ENCODE data around the gene SLC19A1. TPM values are rescaled to one million over a fixed set of nuclear protein-coding genes. Genes with fewer than 3 reads are reported as not detected.

SLC19A1 gene
- total RNA-seq, 2 donors from 2014 or later = 23.3 to 110 TPM

GRCh38 chr21:45559216-45560105 lies 17.2 kb upstream of the SLC19A1 start:
- DNase-seq (ENCODE audit: low spot score) (peak; percentile 46), ATAC-seq (no peak)
- H3K4me1 Mint-ChIP-seq (ENCODE audit: low read depth in 2 of 2) = peaks cover 4 to 5% of the 10 kb centered on the region in 2 donors
- no peaks in the 10 kb centered on the region for H3K9me3 Mint-ChIP-seq
- no peaks in the 10 kb centered on the region for H3K36me3 Mint-ChIP-seq
- no peak overlapping the region for H3K27ac Mint-ChIP-seq
- H3K4me3 Mint-ChIP-seq = no peak overlapping the region
- H3K27me3 Mint-ChIP-seq = peaks cover 18 to 28% of the 10 kb centered on the region in 2 donors

GRCh38 chr21:45558044-45558721 lies 15.9 kb upstream of the SLC19A1 start:
- Mint-ChIP-seq H3K27ac (no peak overlapping the region), H3K27me3 (peaks cover 12 to 22% of the 10 kb centered on the region in 2 donors), H3K36me3 (no peaks in the 10 kb centered on the region), H3K9me3 (no peaks in the 10 kb centered on the region), H3K4me1 (ENCODE audit: low read depth in 2 of 2) (peaks cover 5 to 7% of the 10 kb centered on the region in 2 donors), H3K4me3 (no peak overlapping the region)
- DNase-seq (ENCODE audit: low spot score) = peak; percentile 61
- no peak for ATAC-seq

GRCh38 chr21:45557616-45558043 lies 15.4 kb upstream of the SLC19A1 start:
- ATAC-seq = no peak
- Mint-ChIP-seq H3K36me3 (no peaks in the 10 kb centered on the region), H3K27ac (no peak overlapping the region), H3K4me1 (ENCODE audit: low read depth in 2 of 2) (peaks cover 5 to 7% of the 10 kb centered on the region in 2 donors), H3K27me3 (peaks cover 7 to 16% of the 10 kb centered on the region in 2 donors), H3K9me3 (no peaks in the 10 kb centered on the region), H3K4me3 (no peak overlapping the region)
- DNase-seq (ENCODE audit: low spot score) = peak; percentile 60

- Mint-ChIP-seq H3K27me3 (peaks cover under 1 to 10% of the 10 kb centered on the region in 2 donors), H3K36me3 (no peaks in the 10 kb centered on the region), H3K4me3 (no peak overlapping the region), H3K27ac (no peak overlapping the region), H3K4me1 (ENCODE audit: low read depth in 2 of 2) (peaks cover 5 to 8% of the 10 kb centered on the region in 2 donors), H3K9me3 (no peaks in the 10 kb centered on the region)
- ATAC-seq (no peak), DNase-seq (ENCODE audit: low spot score) (peak; percentile 58)
Observed at GRCh38 chr21:45556645-45557615, 14.7 kb upstream of the SLC19A1 start.

- Mint-ChIP-seq H3K4me3 (no peak overlapping the region), H3K9me3 (no peaks in the 10 kb centered on the region), H3K4me1 (ENCODE audit: low read depth in 2 of 2) (peaks cover 11 to 15% of the 10 kb centered on the region in 2 donors), H3K36me3 (no peaks in the 10 kb centered on the region), H3K27me3 (peaks cover 0 to 10% of the 10 kb centered on the region in 2 donors), H3K27ac (no peak overlapping the region)
- ATAC-seq (no peak), DNase-seq (ENCODE audit: low spot score) (no peak)
Observed at GRCh38 chr21:45556302-45556644, 14.0 kb upstream of the SLC19A1 start.

GRCh38 chr21:45555557-45556301 lies 13.5 kb upstream of the SLC19A1 start:
- DNase-seq (ENCODE audit: low spot score) (peak; percentile 73), ATAC-seq (peak; percentile 51 to 79)
- H3K36me3 Mint-ChIP-seq = no peaks in the 10 kb centered on the region
- no peak overlapping the region for H3K27ac Mint-ChIP-seq
- peak overlapping the region; percentile 34 for H3K4me3 Mint-ChIP-seq
- no peaks in the 10 kb centered on the region for H3K9me3 Mint-ChIP-seq
- H3K4me1 Mint-ChIP-seq (ENCODE audit: low read depth in 2 of 2) = peaks cover 16 to 20% of the 10 kb centered on the region in 2 donors
- peaks cover 0 to 7% of the 10 kb centered on the region in 2 donors for H3K27me3 Mint-ChIP-seq

GRCh38 chr21:45555251-45555556 lies 13.0 kb upstream of the SLC19A1 start:
- H3K4me3 Mint-ChIP-seq = no peak overlapping the region
- no peaks in the 10 kb centered on the region for H3K9me3 Mint-ChIP-seq
- H3K27me3 Mint-ChIP-seq = peaks cover 0 to 2% of the 10 kb centered on the region in 2 donors
- ATAC-seq (no peak), DNase-seq (ENCODE audit: low spot score) (no peak)
- no peaks in the 10 kb centered on the region for H3K36me3 Mint-ChIP-seq
- no peak overlapping the region for H3K27ac Mint-ChIP-seq
- H3K4me1 Mint-ChIP-seq (ENCODE audit: low read depth in 2 of 2) = peaks cover 21 to 25% of the 10 kb centered on the region in 2 donors

- Mint-ChIP-seq H3K9me3 (no peaks in the 10 kb centered on the region), H3K27ac (peak overlapping the region; percentile 92), H3K4me1 (ENCODE audit: low read depth in 2 of 2) (peaks cover 23 to 26% of the 10 kb centered on the region in 2 donors), H3K27me3 (no peaks in the 10 kb centered on the region), H3K4me3 (peak overlapping the region; percentile 98), H3K36me3 (no peaks in the 10 kb centered on the region)
- ATAC-seq (peak; percentile 89 to 90), DNase-seq (ENCODE audit: low spot score) (peak; percentile 88)
Observed at GRCh38 chr21:45554477-45555175, 12.4 kb upstream of the SLC19A1 start.

GRCh38 chr21:45552696-45553391 lies 10.6 kb upstream of the SLC19A1 start:
- Mint-ChIP-seq H3K36me3 (no peaks in the 10 kb centered on the region), H3K27me3 (no peaks in the 10 kb centered on the region), H3K4me3 (peak overlapping the region; percentile 50), H3K27ac (peak overlapping the region in 1 of 2 donors; percentile 21), H3K4me1 (ENCODE audit: low read depth in 2 of 2) (peaks cover 28 to 32% of the 10 kb centered on the region in 2 donors), H3K9me3 (no peaks in the 10 kb centered on the region)
- DNase-seq (ENCODE audit: low spot score) (peak; percentile 59), ATAC-seq (no peak)

- Mint-ChIP-seq H3K4me3 (peak overlapping the region; percentile 94), H3K27ac (peak overlapping the region; percentile 95 to 98), H3K9me3 (no peaks in the 10 kb centered on the region), H3K4me1 (ENCODE audit: low read depth in 2 of 2) (peaks cover 28 to 32% of the 10 kb centered on the region in 2 donors), H3K36me3 (no peaks in the 10 kb centered on the region), H3K27me3 (no peaks in the 10 kb centered on the region)
- DNase-seq (ENCODE audit: low spot score) (peak; percentile 48), ATAC-seq (no peak)
Observed at GRCh38 chr21:45551783-45552695, 9.8 kb upstream of the SLC19A1 start.

GRCh38 chr21:45551316-45551715 lies 9.1 kb upstream of the SLC19A1 start:
- Mint-ChIP-seq H3K4me1 (ENCODE audit: low read depth in 2 of 2) (peaks cover 28 to 32% of the 10 kb centered on the region in 2 donors), H3K4me3 (peak overlapping the region; percentile 94), H3K27ac (peak overlapping the region; percentile 95 to 98), H3K9me3 (no peaks in the 10 kb centered on the region), H3K36me3 (no peaks in the 10 kb centered on the region), H3K27me3 (no peaks in the 10 kb centered on the region)
- DNase-seq (ENCODE audit: low spot score) (no peak), ATAC-seq (peak in 1 of 2 donors; percentile 57)

Measured in natural killer cell treated with Interleukin-12 subunit alpha and Interleukin-12 subunit beta and Interleukin-15 and Interleukin-18, amount 100 ng/mL, for 72 hours (primary cell).